NCI-H446 (cell line): Measurements from ENCODE around the gene STK10.

Experiments used
- DNase-seq, 2 experiments: peaks; one replicate each; lab custom pipeline; 2025; lab: John Stamatoyannopoulos, UW

STK10 gene

GRCh38 chr5:172088801-172089200 is 99.2 kb downstream of the STK10 start:
- no peak for DNase-seq

- DNase-seq, result no peak
These were observed 101.6 kb downstream of the STK10 start for GRCh38 chr5:172086194-172086975.

- DNase-seq, result no peak
These were observed 102.3 kb downstream of the STK10 start for GRCh38 chr5:172085738-172086137.

GRCh38 chr5:172082180-172082579 is 105.8 kb downstream of the STK10 start:
- DNase-seq, result no peak

GRCh38 chr5:172079876-172080275 is 108.1 kb downstream of the STK10 start:
- DNase-seq, result no peak

GRCh38 chr5:172078726-172079345 is 109.2 kb downstream of the STK10 start:
- DNase-seq, result peak in 1 of 2 experiments; percentile 46

GRCh38 chr5:172077664-172078425 is 110.2 kb downstream of the STK10 start:
- peak in 1 of 2 experiments; percentile 76 for DNase-seq

GRCh38 chr5:172076761-172077244 is 111.2 kb downstream of the STK10 start:
- no peak for DNase-seq

- DNase-seq, result no peak
These were observed 112.4 kb downstream of the STK10 start for GRCh38 chr5:172075656-172076055.

- no peak for DNase-seq
These were observed 113.1 kb downstream of the STK10 start for GRCh38 chr5:172074896-172075295.

GRCh38 chr5:172071309-172071875 is 116.6 kb downstream of the STK10 start:
- DNase-seq, result no peak

- peak in 1 of 2 experiments; percentile 30 for DNase-seq
These were observed 122.5 kb downstream of the STK10 start for GRCh38 chr5:172065431-172066065.

GRCh38 chr5:172064766-172065165 is 123.3 kb downstream of the STK10 start:
- DNase-seq, result no peak

- DNase-seq, result no peak
These were observed 123.7 kb downstream of the STK10 start for GRCh38 chr5:172064358-172064757.

- no peak for DNase-seq
These were observed 124.4 kb downstream of the STK10 start for GRCh38 chr5:172063463-172064235.

- DNase-seq, result peak; percentile 10 to 40
These were observed 128.3 kb downstream of the STK10 start for GRCh38 chr5:172059661-172060100.

- DNase-seq, result no peak
These were observed 129.9 kb downstream of the STK10 start for GRCh38 chr5:172058088-172058487.

GRCh38 chr5:172055996-172056395 is 132.0 kb downstream of the STK10 start:
- no peak for DNase-seq

GRCh38 chr5:172055421-172055820 is 132.6 kb downstream of the STK10 start:
- DNase-seq, result no peak

GRCh38 chr5:172054611-172055153 is 133.3 kb downstream of the STK10 start:
- no peak for DNase-seq
